Lower lobe of right lung (tissue), 2 donors: ENCODE data around the gene FCHSD1. TPM values are rescaled to one million over a fixed set of nuclear protein-coding genes. Genes with fewer than 3 reads are reported as not detected.

Source experiments
- ATAC-seq, 2 donors: fragments of 200-7000 bp; cut with Tn5 transposase; one replicate each; pipeline ENCODE4 v1.9.1; 2020 to 2022; ENCODE audit warnings: mild to moderate bottlenecking in 2 of 2, moderate library complexity in 2 of 2
- DNase-seq: peaks from one replicate; pipeline ENCODE4 v3.0.0-alpha.2; 2020
- H3K27ac ChIP-seq: fragments of 200-600 bp; one replicate; pipeline ENCODE4 v1.8.0; 2022
- H3K27me3 ChIP-seq: fragments of 200-600 bp; one replicate; pipeline ENCODE4 v1.8.0; 2022; ENCODE audit warnings: low read depth
- H3K36me3 ChIP-seq: fragments of 200-600 bp; one replicate; pipeline ENCODE4 v1.8.0; 2022; ENCODE audit warnings: mild to moderate bottlenecking
- H3K4me1 ChIP-seq: fragments of 200-600 bp; one replicate; pipeline ENCODE4 v1.8.0; 2022
- H3K4me3 ChIP-seq: fragments of 200-600 bp; one replicate; pipeline ENCODE4 v1.8.0; 2022; ENCODE audit warnings: mild to moderate bottlenecking
- H3K9me3 ChIP-seq: fragments of 200-600 bp; one replicate; pipeline ENCODE4 v1.8.0; 2022
- intact Hi-C: fragments of 100-400 bp; cut with DNase I; formaldehyde crosslinking; loops from one replicate; pipeline ENCODE4 v1.11.0; 2022
- total RNA-seq: library from RNA; stranded (reverse); fragmentation: NEBNext Ultra II Directional; extraction: Animal tissue kit (Norgen Biotek cat#: 25700); gene quantifications from one replicate; pipeline ENCODE4 v1.2.1, GENCODE V29; 2021
- TF ChIP-seq, protein P1 (sequence below): fragments of 200-600 bp; IDR thresholded peaks from one replicate; pipeline ENCODE4 v1.8.0; 2022; ENCODE audit warnings: antibody characterized with exemption, mild to moderate bottlenecking
- donor health status: DM: no; HTN: yes; CAD: no; lungs with severe emphysema.

The FCHSD1 gene
- total RNA-seq, 1 donor from 2014 or later: 20.4 TPM

- H3K36me3 ChIP-seq: no peaks in the 10 kb centered on the region
- H3K27ac ChIP-seq: peak overlapping the region; percentile 87
- ATAC-seq (no peak), DNase-seq (no peak)
- no peaks in the 10 kb centered on the region for H3K27me3 ChIP-seq
- TF ChIP-seq, protein P1, sequence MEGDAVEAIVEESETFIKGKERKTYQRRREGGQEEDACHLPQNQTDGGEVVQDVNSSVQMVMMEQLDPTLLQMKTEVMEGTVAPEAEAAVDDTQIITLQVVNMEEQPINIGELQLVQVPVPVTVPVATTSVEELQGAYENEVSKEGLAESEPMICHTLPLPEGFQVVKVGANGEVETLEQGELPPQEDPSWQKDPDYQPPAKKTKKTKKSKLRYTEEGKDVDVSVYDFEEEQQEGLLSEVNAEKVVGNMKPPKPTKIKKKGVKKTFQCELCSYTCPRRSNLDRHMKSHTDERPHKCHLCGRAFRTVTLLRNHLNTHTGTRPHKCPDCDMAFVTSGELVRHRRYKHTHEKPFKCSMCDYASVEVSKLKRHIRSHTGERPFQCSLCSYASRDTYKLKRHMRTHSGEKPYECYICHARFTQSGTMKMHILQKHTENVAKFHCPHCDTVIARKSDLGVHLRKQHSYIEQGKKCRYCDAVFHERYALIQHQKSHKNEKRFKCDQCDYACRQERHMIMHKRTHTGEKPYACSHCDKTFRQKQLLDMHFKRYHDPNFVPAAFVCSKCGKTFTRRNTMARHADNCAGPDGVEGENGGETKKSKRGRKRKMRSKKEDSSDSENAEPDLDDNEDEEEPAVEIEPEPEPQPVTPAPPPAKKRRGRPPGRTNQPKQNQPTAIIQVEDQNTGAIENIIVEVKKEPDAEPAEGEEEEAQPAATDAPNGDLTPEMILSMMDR: no peak
- intact Hi-C loops: no loop called here
- peaks cover 38% of the 10 kb centered on the region for H3K4me1 ChIP-seq
- H3K9me3 ChIP-seq: no peaks in the 10 kb centered on the region
- peak overlapping the region; percentile 58 for H3K4me3 ChIP-seq
Observed at GRCh38 chr5:141680178-141680577, 29.0 kb upstream of the FCHSD1 start.

DNA sequence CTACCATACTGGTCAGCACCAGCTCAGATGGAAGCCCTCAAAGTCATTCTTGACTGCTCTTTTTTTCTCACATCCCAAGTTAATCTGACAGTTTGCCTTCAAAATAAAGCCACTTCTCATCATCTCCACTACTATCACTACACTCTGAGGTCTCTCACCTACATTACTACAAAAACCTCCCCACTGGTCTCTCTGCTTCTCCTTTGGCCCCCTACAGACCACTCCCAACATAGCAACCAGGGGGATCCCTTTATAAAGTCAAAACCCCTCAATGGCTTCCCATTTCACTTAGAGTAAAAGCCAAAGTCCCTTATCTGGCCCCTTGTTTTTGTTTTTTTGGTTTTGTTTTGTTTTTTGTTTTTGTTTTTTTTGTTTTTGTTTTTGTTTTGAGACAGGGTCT, 26.2 kb upstream of the FCHSD1 start:
- Histone ChIP-seq H3K4me1 (peaks cover 19% of the 10 kb centered on the region), H3K27me3 (no peaks in the 10 kb centered on the region), H3K9me3 (no peaks in the 10 kb centered on the region), H3K4me3 (no peak overlapping the region), H3K27ac (no peak overlapping the region), H3K36me3 (peaks cover 5% of the 10 kb centered on the region)
- ATAC-seq (no peak), DNase-seq (no peak)
- intact Hi-C loops: no loop called here
- TF ChIP-seq, protein P1: peak; percentile 10

DNA sequence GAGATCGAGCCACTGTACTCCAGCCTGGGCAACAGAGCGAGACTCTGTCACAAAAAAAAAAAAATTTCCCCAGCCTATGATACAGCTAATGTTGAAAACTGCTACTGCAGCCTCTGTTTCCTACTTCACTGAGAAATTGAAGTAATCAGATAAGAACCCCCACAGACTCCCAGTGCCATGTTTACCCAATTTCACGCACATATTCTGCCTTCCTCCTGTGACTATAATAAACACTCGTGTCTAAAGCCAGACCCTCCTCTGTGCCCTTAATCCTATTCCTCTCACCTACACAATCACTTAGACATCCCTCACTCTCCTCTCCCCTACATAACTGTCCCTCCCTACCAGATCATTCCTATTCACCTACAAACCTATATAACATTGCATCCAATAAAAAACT, 24.5 kb upstream of the FCHSD1 start:
- no peak for ATAC-seq
- no peak overlapping the region for H3K27ac ChIP-seq
- no peaks in the 10 kb centered on the region for H3K27me3 ChIP-seq
- peaks cover 7% of the 10 kb centered on the region for H3K4me1 ChIP-seq
- TF ChIP-seq, protein P1: no peak
- H3K4me3 ChIP-seq: no peak overlapping the region
- H3K36me3 ChIP-seq: peaks cover 20% of the 10 kb centered on the region
- H3K9me3 ChIP-seq: no peaks in the 10 kb centered on the region
- no peak for DNase-seq
- intact Hi-C loops: no loop called here

- intact Hi-C loops: no loop called here
- no peak for ATAC-seq
- H3K4me1 ChIP-seq: peaks cover 5% of the 10 kb centered on the region
- H3K27me3 ChIP-seq: no peaks in the 10 kb centered on the region
- DNase-seq: no peak
- H3K4me3 ChIP-seq: no peak overlapping the region
- peaks cover 23% of the 10 kb centered on the region for H3K36me3 ChIP-seq
- TF ChIP-seq, protein P1: no peak
- no peak overlapping the region for H3K27ac ChIP-seq
- no peaks in the 10 kb centered on the region for H3K9me3 ChIP-seq
Observed at GRCh38 chr5:141674747-141675146, 23.5 kb upstream of the FCHSD1 start.

DNA sequence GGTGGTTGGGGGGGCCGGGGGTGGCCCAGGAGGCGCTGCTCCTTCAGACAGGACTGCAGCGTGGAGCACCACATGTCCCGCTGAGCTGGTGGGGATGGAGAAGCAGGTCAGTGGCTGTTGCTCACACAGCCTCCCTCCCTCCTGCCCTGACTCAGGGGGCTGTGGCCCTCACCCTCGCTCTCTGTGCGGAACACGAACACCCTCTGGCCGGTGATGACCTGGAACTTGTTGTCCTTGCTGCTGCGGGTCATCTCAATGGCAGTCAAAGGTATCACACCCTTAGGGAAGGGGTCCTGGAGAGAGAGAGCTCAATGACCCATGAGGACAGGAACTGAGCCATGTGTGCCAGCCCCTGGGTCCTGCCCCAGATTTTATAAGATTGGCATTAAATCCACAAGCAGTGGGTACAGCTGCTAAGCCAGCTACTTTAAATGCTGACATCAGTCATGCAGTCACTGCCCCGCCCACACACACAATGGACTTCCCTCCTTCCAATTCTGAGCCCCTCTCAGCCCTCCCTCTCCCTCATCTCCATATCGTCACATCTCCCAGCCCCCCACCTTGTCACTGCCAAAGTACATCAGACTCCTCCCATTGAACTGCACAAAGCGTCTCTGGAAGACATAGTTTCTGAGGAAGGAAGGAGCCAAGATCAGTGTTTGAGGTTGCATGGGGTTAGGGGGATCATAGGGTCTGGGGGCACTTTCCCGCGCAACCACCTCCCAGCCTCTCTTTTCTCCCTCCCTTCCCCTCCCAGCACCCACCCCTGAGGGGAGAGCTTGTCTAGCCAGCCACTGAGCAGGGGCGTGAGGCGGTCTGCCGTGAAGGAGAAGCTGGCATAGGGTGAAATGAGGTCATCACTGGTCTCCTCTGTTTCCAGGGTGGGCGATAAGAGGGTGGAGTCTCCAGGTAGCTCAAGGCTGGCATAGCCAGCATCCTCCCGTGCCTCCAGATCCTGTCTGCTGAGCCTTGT, 21.9 kb upstream of the FCHSD1 start:
- no peaks in the 10 kb centered on the region for H3K27me3 ChIP-seq
- H3K27ac ChIP-seq: no peak overlapping the region
- intact Hi-C loops: no loop called here
- DNase-seq: no peak
- TF ChIP-seq, protein P1: no peak
- no peaks in the 10 kb centered on the region for H3K9me3 ChIP-seq
- H3K36me3 ChIP-seq: peaks cover 39% of the 10 kb centered on the region
- peak; percentile 21 to 24 for ATAC-seq
- no peaks in the 10 kb centered on the region for H3K4me1 ChIP-seq
- H3K4me3 ChIP-seq: no peak overlapping the region
